Measurements from ENCODE around the gene TRPM8. TPM values are rescaled to one million over a fixed set of nuclear protein-coding genes. Genes with fewer than 3 reads are reported as not detected.
"Not testable (repeated sequence)": the region's sequence is repeated elsewhere in the genome, so short reads cannot be mapped to it uniquely, and the experiment has no call there.

Gene TRPM8
- total RNA-seq, 1 experiment from 2014 or later, result 0.37 TPM

DNA sequence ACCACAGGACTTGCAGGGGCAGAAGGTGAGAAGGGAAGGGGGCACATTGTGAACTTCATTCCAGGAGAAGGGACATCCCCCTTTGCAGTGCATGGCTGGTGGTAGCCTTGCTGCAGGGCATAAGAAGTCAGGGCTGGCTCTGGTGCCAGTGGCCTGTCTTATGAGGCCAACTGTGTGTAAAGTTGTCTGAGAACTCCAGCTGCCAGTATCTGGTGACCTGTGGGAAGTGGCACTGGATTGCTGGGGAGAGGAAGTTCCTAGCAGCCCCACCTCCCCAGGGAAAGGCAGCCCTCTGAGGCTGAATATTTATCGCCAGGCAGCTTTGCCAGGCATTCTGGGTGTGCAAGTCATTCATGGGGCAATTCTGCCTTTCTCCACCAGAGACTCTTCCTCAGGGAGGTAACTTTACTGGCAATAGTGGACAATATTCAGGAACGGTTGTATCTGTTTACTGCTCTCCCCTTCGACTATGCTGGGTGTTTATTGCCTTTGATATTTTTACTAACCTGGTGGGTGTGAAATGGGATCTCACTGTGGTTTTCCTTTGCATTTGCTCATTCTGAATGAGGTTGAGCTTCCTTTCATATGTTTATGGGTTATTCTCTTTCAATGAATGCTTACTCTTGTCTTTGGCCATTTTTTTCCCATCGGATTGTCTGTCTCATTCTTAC lies 12.3 kb downstream of the TRPM8 start:
- no peak for DNase-seq (ENCODE audit: low read depth)
- in situ Hi-C loops (cut with HindIII; ENCODE audit: low pct_unique_long_range_greater_than_20kb, low sequenced_read_pairs), result no loop called here

DNA sequence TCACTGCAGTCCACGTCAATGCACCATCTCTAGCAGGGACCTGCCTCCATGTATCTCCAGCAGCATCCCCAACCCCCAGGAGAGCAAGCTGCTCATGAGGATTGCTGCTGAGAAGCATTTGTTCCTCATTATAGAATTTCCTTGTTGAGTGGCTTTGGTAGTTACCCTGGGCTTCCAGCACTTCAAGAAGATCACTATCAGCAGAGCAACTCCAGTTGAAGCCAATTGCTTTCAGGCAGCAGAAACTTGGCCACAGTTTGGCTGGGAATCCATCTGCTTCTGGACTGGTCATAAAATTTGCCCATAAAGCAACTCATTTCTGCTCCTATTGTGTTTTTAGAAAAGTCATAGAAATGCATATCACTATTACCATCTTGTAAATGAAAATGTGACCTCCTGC lies 17.4 kb downstream of the TRPM8 start:
- DNase-seq (ENCODE audit: low read depth), result no peak
- in situ Hi-C loops (cut with HindIII; ENCODE audit: low pct_unique_long_range_greater_than_20kb, low sequenced_read_pairs), result no loop called here

DNA sequence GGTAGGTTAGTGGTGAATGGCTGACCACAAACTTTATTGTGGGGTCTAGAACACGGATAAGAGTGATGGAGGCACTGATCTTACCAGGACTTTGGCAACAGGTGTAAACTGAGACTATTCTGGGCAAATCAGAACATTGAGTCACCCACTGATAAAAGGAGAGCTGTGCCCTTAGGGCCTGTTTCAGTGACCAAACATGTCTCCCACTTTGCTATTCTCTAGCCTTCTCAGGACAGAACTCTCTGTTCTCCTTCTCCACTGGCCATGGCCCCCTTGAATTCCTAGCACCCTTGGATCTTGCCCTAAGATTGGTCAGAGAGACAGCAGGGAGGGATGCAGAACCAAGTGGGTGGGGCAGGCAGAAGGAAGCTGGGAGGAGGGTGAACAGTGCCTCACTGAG lies 18.3 kb downstream of the TRPM8 start:
- no peak for DNase-seq (ENCODE audit: low read depth)
- in situ Hi-C loops (cut with HindIII; ENCODE audit: low pct_unique_long_range_greater_than_20kb, low sequenced_read_pairs), result no loop called here

DNA sequence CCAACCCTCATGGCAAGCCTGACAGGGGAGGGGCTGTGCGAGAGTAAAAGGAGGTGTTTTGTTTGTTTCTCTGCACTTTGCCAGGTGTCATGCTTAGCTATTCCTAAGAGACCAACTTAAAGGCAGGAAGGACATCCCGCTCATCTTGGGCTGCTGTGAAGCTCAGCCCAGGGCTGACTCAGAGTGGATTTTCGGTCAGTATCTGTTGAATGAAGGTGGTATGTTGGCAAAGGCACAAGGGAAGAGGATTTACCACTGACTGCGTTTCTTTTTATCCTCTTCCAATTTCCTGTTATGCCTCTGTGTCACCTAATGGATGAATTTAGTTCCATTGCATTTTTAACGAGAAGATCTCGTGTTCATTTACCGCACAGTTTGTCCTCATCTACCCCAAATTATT lies 18.9 kb downstream of the TRPM8 start:
- in situ Hi-C loops (cut with HindIII; ENCODE audit: low pct_unique_long_range_greater_than_20kb, low sequenced_read_pairs), result no loop called here
- DNase-seq (ENCODE audit: low read depth), result no peak

DNA sequence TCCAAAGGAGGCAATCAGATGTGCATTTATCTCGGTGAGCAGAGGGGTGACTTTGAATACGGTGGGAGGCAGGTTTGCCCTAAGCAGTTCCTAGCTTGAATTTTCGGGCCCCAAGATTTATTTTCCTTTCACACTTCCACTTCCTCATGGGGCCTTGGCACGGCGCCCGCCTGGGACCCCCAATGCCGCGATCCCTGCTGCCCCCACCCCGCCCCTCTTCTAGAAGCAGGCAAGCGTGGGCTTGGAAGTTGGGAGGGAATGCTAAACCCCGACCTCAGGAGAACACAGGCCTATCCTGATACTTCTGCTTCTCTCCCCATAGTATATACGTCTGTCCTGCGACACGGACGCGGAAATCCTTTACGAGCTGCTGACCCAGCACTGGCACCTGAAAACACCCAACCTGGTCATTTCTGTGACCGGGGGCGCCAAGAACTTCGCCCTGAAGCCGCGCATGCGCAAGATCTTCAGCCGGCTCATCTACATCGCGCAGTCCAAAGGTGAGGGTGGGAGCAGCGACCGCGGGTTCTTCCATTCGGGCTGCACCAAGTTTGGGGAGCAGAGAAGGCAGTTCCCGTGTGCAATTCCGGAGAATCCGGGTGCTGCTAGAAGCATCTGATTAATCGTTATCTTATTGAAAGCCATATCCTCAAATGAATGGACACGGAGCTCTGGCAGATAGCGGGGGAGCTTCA lies 21.6 kb downstream of the TRPM8 start:
- in situ Hi-C loops (cut with HindIII; ENCODE audit: low pct_unique_long_range_greater_than_20kb, low sequenced_read_pairs), result no loop called here
- no peak for DNase-seq (ENCODE audit: low read depth)

DNA sequence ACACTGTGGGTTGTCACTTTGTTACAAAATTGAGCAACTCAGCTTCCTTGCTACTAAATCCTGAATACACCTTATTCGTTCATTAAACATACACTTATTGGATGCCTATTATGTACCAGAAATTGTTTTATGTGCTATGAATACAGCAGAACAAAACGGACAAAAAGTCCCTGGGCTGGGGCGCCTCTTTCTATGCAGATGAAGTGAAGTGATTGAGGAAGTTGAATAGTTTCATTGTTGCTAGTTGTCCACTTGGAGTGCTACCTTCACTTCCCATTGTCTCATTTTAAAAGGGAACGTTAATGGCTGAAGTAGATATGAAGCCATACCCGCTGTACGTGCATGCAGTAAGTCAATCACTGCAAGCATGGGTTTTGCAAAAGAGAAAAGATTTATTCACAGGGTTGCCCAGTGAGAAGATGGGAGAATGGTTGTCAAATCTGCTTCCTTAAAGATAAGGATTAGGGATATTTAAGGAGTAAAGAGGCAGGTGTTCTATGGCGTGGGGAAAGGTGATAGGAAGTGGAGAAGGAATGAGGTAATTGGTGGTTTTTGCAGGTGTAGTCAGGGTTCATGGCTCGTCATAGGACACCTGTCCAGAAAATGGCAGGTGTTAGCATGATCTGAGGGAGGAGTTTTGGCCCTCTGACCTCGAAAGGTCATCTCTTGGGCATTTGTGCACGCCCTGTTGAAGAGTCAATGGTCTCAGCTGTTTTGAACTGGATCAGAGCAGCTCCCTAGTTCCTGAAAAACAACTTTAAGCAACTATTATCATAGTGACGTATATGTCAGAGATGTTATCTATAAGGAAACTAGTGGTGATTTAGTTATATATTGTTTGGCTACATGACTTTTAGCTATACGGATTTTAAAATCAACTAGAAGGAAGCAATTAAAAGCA lies 23.5 kb downstream of the TRPM8 start:
- in situ Hi-C loops (cut with HindIII; ENCODE audit: low pct_unique_long_range_greater_than_20kb, low sequenced_read_pairs), result no loop called here
- DNase-seq (ENCODE audit: low read depth), result no peak

DNA sequence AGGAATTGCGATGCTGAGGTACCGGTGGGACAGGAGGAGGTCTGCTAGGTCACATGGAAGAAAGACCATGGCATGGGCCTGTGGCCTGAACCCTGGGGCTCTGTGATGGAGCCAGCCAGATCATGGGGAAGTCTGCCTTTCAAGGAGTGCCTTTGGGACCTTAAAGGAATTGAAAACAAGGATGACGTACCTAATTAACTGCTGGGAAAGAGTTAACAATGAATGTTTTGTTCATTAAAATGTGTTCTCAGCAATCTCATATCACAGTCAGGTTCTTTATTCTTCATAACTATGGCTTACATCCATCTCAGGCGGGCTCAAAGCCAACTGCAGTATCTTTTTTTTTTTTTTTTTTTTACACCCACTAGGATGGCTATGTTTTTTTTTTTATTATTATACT lies 25.6 kb downstream of the TRPM8 start:
- in situ Hi-C loops (cut with HindIII; ENCODE audit: low pct_unique_long_range_greater_than_20kb, low sequenced_read_pairs), result no loop called here
- DNase-seq (ENCODE audit: low read depth), result no peak

DNA sequence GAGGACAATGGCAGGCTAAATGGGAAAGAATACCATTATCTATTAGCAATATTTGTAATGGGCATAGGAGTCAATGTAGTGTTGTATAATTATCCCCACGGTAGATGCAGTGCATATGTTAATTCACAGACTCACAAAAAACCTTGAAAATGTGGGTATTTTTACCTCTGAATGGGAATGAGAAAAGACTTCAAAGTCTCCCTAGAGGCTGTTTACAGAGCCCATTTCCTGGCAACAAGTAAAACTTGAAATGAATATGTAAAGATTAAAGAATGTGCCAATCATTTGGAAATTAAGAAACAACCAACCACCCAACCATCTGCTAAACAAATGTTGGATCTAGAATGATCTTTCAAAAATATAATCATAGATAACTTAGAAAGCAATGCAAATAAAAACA lies 27.1 kb downstream of the TRPM8 start:
- no peak for DNase-seq (ENCODE audit: low read depth)
- in situ Hi-C loops (cut with HindIII; ENCODE audit: low pct_unique_long_range_greater_than_20kb, low sequenced_read_pairs), result no loop called here

DNA sequence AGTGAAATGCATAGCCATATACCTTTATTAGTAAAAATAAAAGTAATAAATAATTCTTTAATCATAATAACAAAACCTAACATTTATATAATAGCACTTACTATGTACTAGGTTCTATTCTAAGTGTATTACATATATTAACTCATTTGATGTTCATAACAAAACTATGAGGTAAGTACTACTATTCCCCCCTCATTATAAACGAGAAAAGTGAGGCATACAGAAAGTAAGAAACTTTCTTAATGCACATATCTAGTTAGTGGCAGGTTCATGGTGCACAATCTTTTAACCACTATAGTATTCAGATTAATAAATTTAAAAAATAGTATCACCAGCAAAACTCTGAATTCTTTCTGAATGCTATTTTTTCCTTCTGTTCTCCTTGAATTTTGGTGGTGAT lies 27.5 kb downstream of the TRPM8 start:
- no peak for DNase-seq (ENCODE audit: low read depth)
- in situ Hi-C loops (cut with HindIII; ENCODE audit: low pct_unique_long_range_greater_than_20kb, low sequenced_read_pairs), result no loop called here

DNA sequence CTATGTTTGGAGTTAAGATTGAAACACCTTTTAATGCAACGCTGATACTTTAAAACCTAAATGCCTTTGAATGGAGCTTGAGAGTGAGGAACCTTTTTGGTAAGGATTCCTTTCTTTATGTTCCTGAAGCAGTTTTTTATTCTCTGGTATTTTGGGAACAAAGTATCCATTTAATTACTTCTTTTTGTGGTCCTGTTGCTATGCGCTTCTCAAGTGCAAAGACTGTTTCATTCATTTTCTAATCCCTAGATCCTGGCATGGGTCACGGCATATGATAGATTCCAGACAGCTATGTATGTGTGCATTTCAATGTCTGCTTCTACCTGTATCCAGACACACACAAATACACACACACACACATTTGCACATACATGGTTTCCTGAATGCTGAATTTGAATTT lies 28.0 kb downstream of the TRPM8 start:
- DNase-seq (ENCODE audit: low read depth), result no peak
- in situ Hi-C loops (cut with HindIII; ENCODE audit: low pct_unique_long_range_greater_than_20kb, low sequenced_read_pairs), result no loop called here

DNA sequence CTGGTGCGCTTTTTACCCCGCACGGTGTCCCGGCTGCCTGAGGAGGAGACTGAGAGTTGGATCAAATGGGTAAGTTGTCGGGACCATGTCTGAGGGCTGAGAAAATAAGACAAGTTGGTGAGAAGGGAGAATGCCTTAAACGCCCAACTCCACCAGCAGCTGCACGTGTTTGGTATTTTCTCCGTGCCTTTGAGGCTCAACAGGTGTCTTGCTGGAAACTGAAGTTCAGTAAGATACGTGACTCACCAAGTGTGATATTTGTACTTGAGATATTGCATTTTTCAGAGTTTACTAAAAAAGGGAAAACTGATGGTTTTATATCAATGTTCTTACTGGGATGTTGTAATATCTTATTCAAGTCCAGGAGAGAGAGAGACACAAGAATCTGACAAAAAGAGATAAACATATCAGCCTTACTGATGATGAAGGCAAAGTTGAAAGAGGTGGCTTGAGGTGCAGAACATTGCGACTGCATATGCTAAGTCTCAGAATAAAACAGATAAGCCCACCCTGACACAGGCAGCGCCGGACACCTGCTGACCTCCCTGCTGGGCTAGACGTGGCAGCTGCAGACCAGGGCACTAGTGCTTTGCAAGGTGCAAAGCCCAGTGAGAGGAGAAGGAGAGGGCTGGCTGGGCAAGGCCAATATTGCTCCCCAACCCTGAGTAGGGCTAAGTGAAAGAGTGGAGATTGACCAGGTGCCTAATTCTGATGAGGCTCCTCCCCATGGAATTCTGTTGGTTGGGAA lies 33.1 kb downstream of the TRPM8 start:
- in situ Hi-C loops (cut with HindIII; ENCODE audit: low pct_unique_long_range_greater_than_20kb, low sequenced_read_pairs), result no loop called here
- no peak for DNase-seq (ENCODE audit: low read depth)

DNA sequence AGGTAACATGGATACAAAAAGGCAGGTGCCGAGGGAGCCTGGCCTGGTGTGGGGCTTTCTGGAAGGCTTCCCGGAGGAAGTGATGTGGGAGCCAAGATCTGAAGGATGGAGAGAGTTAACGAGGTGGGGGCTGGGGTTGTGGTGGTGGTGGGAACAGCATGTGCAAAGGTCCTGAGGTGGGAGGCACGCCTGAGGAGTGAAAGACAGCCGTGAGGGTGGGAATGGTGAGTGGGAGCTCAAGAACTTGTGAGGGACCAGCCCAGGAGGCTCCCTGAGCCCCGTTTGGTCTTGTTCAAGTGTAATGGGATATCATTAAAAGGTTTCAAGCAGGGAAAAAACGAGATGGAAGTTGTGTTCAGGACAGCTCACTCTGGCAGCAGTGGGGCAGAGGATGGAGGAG lies 35.2 kb downstream of the TRPM8 start:
- DNase-seq (ENCODE audit: low read depth), result no peak
- in situ Hi-C loops (cut with HindIII; ENCODE audit: low pct_unique_long_range_greater_than_20kb, low sequenced_read_pairs), result no loop called here

DNA sequence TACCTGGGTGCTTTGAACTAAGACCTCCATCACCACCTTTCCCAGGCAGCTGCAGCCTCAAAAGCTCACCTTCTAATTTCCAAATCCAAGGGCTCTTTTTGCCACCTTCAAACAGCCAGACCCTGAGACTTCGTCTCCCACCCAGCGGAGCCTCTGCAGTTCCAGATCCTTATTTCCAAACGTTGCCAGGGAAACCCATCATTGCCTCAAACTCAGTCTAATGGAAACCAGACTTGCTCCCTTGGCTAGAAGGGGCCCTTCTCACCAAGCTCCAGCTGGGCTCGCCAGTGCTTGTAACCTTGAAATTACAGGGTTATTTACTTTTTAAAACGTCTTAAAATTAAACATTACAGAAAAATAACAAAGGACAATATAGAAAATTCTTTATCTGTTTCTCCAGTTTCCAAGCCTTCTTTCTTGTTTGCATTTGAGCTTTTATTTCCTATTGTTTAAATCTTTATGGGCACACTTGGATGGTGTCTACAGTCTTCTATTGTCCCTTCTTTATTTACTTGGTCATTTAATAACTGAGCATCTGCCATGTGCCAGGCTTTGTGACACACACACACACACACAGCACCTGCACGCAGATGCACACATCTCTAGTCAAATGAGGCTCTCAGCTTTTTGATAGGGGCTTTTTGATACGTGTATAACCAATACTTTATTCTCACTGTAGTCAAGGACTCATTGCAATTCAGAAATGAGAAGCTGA lies 36.1 kb downstream of the TRPM8 start:
- in situ Hi-C loops (cut with HindIII; ENCODE audit: low pct_unique_long_range_greater_than_20kb, low sequenced_read_pairs), result no loop called here
- no peak for DNase-seq (ENCODE audit: low read depth)

DNA sequence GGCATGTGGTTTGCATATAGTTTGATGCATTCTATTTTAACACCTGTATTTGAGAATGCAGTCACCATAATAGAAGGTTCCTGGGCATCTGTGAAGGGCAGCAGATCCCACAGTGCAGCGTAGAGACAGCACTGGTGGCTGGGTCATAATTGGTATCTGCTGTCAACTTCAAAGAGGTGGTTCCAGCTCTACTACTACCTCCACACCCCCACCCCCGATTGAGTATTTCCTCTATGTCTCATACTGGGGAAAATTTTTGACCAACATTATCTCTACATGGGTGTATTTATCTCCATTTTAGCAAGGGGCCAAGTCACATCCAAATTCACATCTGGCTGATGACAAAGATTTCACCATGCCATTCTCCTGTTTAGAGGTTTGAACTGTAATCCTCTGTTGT lies 43.0 kb downstream of the TRPM8 start:
- no peak for DNase-seq (ENCODE audit: low read depth)
- in situ Hi-C loops (cut with HindIII; ENCODE audit: low pct_unique_long_range_greater_than_20kb, low sequenced_read_pairs), result no loop called here

DNA sequence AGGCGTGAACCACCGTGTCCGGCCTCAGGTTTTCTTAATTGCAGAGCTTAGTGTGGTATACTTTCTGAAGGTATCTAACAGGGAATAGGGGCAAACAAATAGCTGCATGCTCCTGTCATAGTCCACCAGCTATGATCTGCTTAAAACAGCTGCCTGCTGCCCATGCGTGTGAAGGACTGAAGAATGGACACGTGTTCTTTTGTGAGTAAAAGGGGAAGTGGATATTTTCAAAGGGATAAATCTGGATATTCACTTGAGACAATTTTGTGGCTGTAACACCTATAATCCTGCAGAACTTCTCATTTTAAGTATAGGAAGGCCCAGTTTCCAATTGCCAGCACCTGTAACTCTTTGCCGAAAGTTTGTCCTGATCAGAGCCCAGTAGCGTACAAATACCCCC lies 44.7 kb downstream of the TRPM8 start:
- in situ Hi-C loops (cut with HindIII; ENCODE audit: low pct_unique_long_range_greater_than_20kb, low sequenced_read_pairs), result no loop called here
- DNase-seq (ENCODE audit: low read depth), result no peak

DNA sequence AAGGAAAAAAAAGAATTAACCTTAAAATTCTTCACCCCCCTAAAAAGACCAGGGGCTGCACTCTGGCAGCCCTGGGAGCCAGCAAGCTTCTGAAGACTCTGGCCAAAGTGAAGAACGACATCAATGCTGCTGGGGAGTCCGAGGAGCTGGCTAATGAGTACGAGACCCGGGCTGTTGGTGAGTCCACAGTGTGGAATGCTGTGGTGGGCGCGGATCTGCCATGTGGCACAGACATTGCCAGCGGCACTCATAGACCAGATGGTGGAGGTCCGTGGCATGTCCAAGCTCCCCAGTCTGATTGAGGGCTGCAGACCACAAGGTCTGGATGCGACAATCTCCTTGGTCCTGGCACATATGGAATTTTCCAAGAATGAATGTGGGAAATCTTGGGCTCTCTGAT lies 47.4 kb downstream of the TRPM8 start:
- no peak for DNase-seq (ENCODE audit: low read depth)
- in situ Hi-C loops (cut with HindIII; ENCODE audit: low pct_unique_long_range_greater_than_20kb, low sequenced_read_pairs), result no loop called here

DNA sequence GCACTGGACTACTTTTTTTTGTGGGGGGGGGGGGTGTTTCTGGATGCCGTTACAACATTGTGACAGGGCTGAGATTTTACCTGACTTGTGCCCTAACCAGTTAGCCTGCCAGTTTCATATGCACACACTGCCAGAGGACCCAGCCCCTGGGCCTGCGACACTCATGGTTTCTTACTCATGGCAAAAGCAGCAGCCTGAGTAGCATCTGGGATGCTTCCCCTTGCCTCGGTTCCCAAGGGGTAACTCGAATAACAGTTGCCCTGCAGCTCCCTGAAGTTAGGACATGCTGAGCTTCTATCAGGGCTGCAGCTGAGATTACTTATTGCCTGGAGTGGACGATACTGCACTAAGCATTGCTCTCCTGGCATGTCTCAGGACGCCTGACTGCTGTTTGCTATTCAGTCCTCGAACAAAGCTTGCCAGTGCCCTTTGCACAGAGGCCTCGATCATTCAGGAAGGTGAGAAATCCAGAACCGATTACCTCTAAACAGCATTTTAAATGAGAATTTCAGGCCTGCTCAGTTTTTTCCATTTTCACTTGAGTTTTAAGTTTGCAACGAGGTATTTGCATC lies 47.9 kb downstream of the TRPM8 start:
- in situ Hi-C loops (cut with HindIII; ENCODE audit: low pct_unique_long_range_greater_than_20kb, low sequenced_read_pairs), result no loop called here
- DNase-seq (ENCODE audit: low read depth), result no peak

DNA sequence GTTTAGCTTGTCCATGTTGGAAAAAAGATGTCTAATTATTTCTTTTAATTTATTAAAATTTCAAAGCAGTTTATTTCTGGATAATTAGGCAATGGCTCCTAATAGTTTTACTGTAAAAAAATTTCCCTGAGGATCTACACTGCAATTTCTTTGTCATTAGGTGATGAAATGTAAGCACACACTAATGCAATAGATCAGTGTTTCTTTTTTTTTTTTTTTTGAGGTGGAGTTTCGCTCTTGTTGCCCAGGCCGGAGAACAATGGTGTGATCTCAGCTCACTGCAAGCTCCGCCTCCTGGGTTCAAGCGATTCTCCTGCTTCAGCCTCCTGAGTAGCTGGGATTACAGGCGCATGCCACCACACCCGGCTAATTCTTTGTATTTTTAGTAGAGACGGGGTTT lies 48.5 kb downstream of the TRPM8 start:
- in situ Hi-C loops (cut with HindIII; ENCODE audit: low pct_unique_long_range_greater_than_20kb, low sequenced_read_pairs), result not testable (repeated sequence)

More for the DNA sequence above, 48.5 kb downstream of the TRPM8 start:
- not testable (repeated sequence) for DNase-seq (ENCODE audit: low read depth)

All from Caki2 (cell line).